CD4-positive, alpha-beta memory T cell (primary cell): ENCODE data around the gene HDAC2. TPM values are rescaled to one million over a fixed set of nuclear protein-coding genes. Genes with fewer than 3 reads are reported as not detected.

Experiments
- CTCF ChIA-PET: fragments of 350-600 bp; sonication (Branson Sonifier 250); formaldehyde crosslinking; loops from one replicate; lab custom pipeline; 2021; ENCODE audit warnings: inconsistent platforms; ENCODE audit not compliant: partially characterized antibody; lab: Charles Lee
- POLR2A ChIA-PET: fragments of 350-600 bp; sonication (Branson Sonifier 250); formaldehyde crosslinking; loops from one replicate; lab custom pipeline; 2021; ENCODE audit not compliant: partially characterized antibody; lab: Charles Lee
- DNase-seq, 5 donors: peaks; one replicate each; pipeline versions ENCODE4 v3.0.0 to v3.0.0-alpha.2; 2020 to 2022; ENCODE audit warnings: mixed read lengths in 1 of 5
- H3K27ac ChIP-seq: one replicate; pipeline ENCODE4 v1.7.0; 2013; ENCODE audit warnings: low read depth, low read length
- H3K27me3 ChIP-seq: 2 replicates; pipeline ENCODE4 v1.7.0; 2013; ENCODE audit warnings: mild to moderate bottlenecking, low read length, moderate library complexity; ENCODE audit not compliant: insufficient read depth
- H3K36me3 ChIP-seq: 2 replicates; pipeline ENCODE4 v1.7.0; 2013; ENCODE audit warnings: mild to moderate bottlenecking, low read length, moderate library complexity; ENCODE audit not compliant: insufficient read depth
- H3K4me1 ChIP-seq: 2 replicates; pipeline ENCODE4 v1.7.0; 2013; ENCODE audit warnings: mild to moderate bottlenecking, low read length, moderate library complexity; ENCODE audit not compliant: insufficient read depth
- H3K4me3 ChIP-seq, 2 donors: one replicate each; pipeline ENCODE4 v1.7.0; 2013; ENCODE audit warnings: low read length in 2 of 2, mild to moderate bottlenecking in 1 of 2
- H3K9me3 ChIP-seq, 2 donors: one replicate each; pipeline ENCODE4 v1.7.0; 2013; ENCODE audit warnings: low read length in 2 of 2, control low read depth in 1 of 2; ENCODE audit not compliant: control insufficient read depth in 1 of 2
- H3K27ac Mint-ChIP-seq, 7 donors: one replicate each; pipeline ENCODE4 v1.8.0; 2020 to 2021; ENCODE audit warnings: mixed read lengths in 7 of 7, mild to moderate bottlenecking in 6 of 7, inconsistent platforms in 3 of 7, moderate library complexity in 3 of 7
- H3K27me3 Mint-ChIP-seq, 2 donors: one replicate each; pipeline ENCODE4 v1.8.0; 2020 to 2021; ENCODE audit warnings: mixed read lengths in 2 of 2
- H3K36me3 Mint-ChIP-seq, 2 donors: one replicate each; pipeline ENCODE4 v1.8.0; 2020 to 2021; ENCODE audit warnings: mixed read lengths in 2 of 2, inconsistent platforms in 1 of 2, mild to moderate bottlenecking in 1 of 2
- H3K4me1 Mint-ChIP-seq, 4 donors: one replicate each; pipeline ENCODE4 v1.8.0; 2020 to 2021; ENCODE audit warnings: mixed read lengths in 4 of 4, mild to moderate bottlenecking in 1 of 4
- H3K4me3 Mint-ChIP-seq, 8 donors: one replicate each; pipeline ENCODE4 v1.8.0; 2020 to 2021; ENCODE audit warnings: mixed read lengths in 8 of 8, mild to moderate bottlenecking in 7 of 8, moderate library complexity in 6 of 8, inconsistent platforms in 3 of 8
- H3K9me3 Mint-ChIP-seq, 8 donors: one replicate each; pipeline ENCODE4 v1.8.0; 2020 to 2021; ENCODE audit warnings: mixed read lengths in 8 of 8, mild to moderate bottlenecking in 5 of 8, inconsistent platforms in 3 of 8, moderate library complexity in 1 of 8
- intact Hi-C: fragments of 100-400 bp; cut with micrococcal nuclease; formaldehyde crosslinking; loops from one replicate; pipeline ENCODE4 v1.15.1; 2023
- polyA plus RNA-seq, 2 donors: library from polyadenylated mRNA; unstranded; fragments of 300-500 nt; fragmentation: Illumina TruSeq; gene quantifications; one replicate each; pipeline ENCODE4 v1.2.3, GENCODE V29; 2021
- total RNA-seq, 2 experiments: library from RNA; stranded (reverse); gene quantifications; one replicate each; pipeline ENCODE4 v1.2.3, GENCODE V29; 2021

Gene HDAC2
- total and polyA plus RNA-seq, 4 experiments from 2014 or later, result 53.0 to 87.1 (median 64.0) TPM

GRCh38 chr6:113907102-113907815 is 63.7 kb downstream of the HDAC2 start:
- no peak overlapping the region for H3K4me3 ChIP-seq
- no peaks in the 10 kb centered on the region for H3K9me3 ChIP-seq
- CTCF ChIA-PET, result interaction anchor here (0.8 to 6.7 kb wide), 9 partner anchors 9 to 1728 kb away, joined by 3 to 71 read pairs (median 4); no protein-coding TSS in a partner anchor
- H3K27me3 Mint-ChIP-seq, result peaks cover 5 to 6% of the 10 kb centered on the region in 2 donors
- no peaks in the 10 kb centered on the region for H3K9me3 Mint-ChIP-seq
- H3K36me3 Mint-ChIP-seq, result no peaks in the 10 kb centered on the region
- no peak overlapping the region for H3K27ac ChIP-seq
- no peak overlapping the region for H3K27ac Mint-ChIP-seq
- no peaks in the 10 kb centered on the region for H3K36me3 ChIP-seq
- peaks cover 0 to 4% (median 3%) of the 10 kb centered on the region in 4 donors for H3K4me1 Mint-ChIP-seq
- H3K4me1 ChIP-seq, result no peaks in the 10 kb centered on the region
- no peak for DNase-seq
- POLR2A ChIA-PET, result no interaction called here
- H3K27me3 ChIP-seq, result no peaks in the 10 kb centered on the region
- intact Hi-C loops, result no loop called here
- H3K4me3 Mint-ChIP-seq, result no peak overlapping the region

DNA sequence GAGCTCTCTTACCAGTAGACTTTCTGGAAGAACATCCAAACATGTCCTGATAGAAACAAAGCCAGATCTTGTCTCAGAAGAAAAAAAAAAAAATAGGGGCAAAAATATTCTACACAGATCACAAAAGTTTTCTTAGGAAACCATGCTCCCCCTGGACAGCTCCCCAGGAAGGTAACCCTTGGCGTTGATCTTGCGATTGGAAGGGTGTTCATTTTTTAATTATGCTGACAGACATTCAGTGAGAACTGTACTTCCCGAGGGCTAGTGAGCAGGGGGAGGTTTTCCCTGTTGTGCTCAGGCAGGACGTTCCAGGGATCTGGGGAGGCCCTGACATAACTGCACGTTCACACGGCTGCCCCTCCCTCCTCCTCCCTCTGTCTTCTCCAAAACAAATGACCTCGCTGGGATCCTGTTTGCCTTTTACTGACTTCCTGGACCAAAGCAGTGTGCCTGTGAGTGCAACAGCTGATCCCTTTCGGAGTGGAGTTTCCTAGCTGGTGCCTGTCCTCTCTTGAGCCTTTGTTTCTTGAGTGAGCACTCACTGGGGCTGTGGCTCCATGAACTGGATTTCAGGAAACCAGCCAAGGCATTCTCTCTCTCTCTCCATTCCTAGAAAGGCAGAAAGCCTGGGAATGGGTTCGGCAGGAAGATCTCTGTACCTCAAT is 67.2 kb downstream of the HDAC2 start:
- intact Hi-C loops, result no loop called here
- CTCF ChIA-PET, result no interaction called here
- no peaks in the 10 kb centered on the region for H3K27me3 ChIP-seq

GRCh38 chr6:113901482-113901881 is 69.5 kb downstream of the HDAC2 start:
- no peaks in the 10 kb centered on the region for H3K27me3 ChIP-seq
- peaks cover 5 to 14% of the 10 kb centered on the region in 2 donors for H3K27me3 Mint-ChIP-seq
- no peak overlapping the region for H3K4me3 ChIP-seq
- no peak for DNase-seq
- no peak overlapping the region for H3K27ac ChIP-seq
- no peak overlapping the region for H3K4me3 Mint-ChIP-seq
- intact Hi-C loops, result no loop called here
- H3K9me3 ChIP-seq, result no peaks in the 10 kb centered on the region
- no peaks in the 10 kb centered on the region for H3K36me3 ChIP-seq
- H3K9me3 Mint-ChIP-seq, result no peaks in the 10 kb centered on the region
- H3K4me1 Mint-ChIP-seq, result no peaks in the 10 kb centered on the region
- ChIA-PET CTCF (interaction anchor here (1.4 to 6.5 kb wide), 2 partner anchors 6 to 13 kb away, joined by 3 to 57 read pairs; no protein-coding TSS in a partner anchor), POLR2A (no interaction called here)
- H3K4me1 ChIP-seq, result no peaks in the 10 kb centered on the region
- H3K27ac Mint-ChIP-seq, result no peak overlapping the region
- H3K36me3 Mint-ChIP-seq, result no peaks in the 10 kb centered on the region

More for the DNA sequence above, 67.2 kb downstream of the HDAC2 start:
- H3K27ac ChIP-seq, result no peak overlapping the region
- H3K4me1 ChIP-seq, result no peaks in the 10 kb centered on the region
- Mint-ChIP-seq H3K4me1 (peaks cover 0 to 2% (median under 1%) of the 10 kb centered on the region in 4 donors), H3K4me3 (no peak overlapping the region), H3K36me3 (no peaks in the 10 kb centered on the region), H3K27me3 (peaks cover 6 to 9% of the 10 kb centered on the region in 2 donors), H3K27ac (no peak overlapping the region), H3K9me3 (no peaks in the 10 kb centered on the region)
- DNase-seq, result no peak
- H3K9me3 ChIP-seq, result no peaks in the 10 kb centered on the region
- no peak overlapping the region for H3K4me3 ChIP-seq
- no peaks in the 10 kb centered on the region for H3K36me3 ChIP-seq
- POLR2A ChIA-PET, result no interaction called here

GRCh38 chr6:113894712-113895674 is 76.0 kb downstream of the HDAC2 start:
- peaks cover 3 to 20% of the 10 kb centered on the region in 2 donors for H3K27me3 Mint-ChIP-seq
- ChIA-PET CTCF (interaction anchor here (6.5 kb wide), 1 partner anchor 12 kb away, joined by 57 read pairs; no protein-coding TSS in a partner anchor), POLR2A (no interaction called here)
- no peak overlapping the region for H3K4me3 ChIP-seq
- no peak overlapping the region for H3K27ac ChIP-seq
- no peak overlapping the region for H3K27ac Mint-ChIP-seq
- no peaks in the 10 kb centered on the region for H3K36me3 Mint-ChIP-seq
- no peak overlapping the region for H3K4me3 Mint-ChIP-seq
- peaks cover 0 to 6% (median 1%) of the 10 kb centered on the region in 8 donors for H3K9me3 Mint-ChIP-seq
- DNase-seq, result no peak
- intact Hi-C loops, result no loop called here
- H3K4me1 ChIP-seq, result no peaks in the 10 kb centered on the region
- no peaks in the 10 kb centered on the region for H3K27me3 ChIP-seq
- no peaks in the 10 kb centered on the region for H3K9me3 ChIP-seq
- H3K4me1 Mint-ChIP-seq, result no peaks in the 10 kb centered on the region
- no peaks in the 10 kb centered on the region for H3K36me3 ChIP-seq

DNA sequence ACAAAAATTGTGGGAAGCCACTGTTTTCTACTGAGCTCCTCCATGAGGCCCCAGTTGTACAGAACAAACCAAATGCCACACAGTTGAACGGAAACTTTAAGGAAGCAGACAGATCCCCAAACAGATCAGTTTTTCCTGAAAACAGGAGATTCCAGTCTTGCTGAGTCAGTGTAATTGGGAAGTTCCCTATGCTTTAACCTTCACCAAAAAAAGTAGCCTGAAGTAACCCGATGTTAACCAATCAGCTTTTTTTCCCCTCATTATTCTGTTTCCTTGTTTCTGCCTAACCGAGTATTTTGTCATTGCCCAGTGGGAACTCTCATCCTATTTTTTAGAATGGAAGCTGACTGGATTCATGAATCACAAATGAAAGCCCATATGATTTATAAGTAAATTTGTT is 77.1 kb downstream of the HDAC2 start:
- Histone ChIP-seq H3K27me3 (no peaks in the 10 kb centered on the region), H3K27ac (no peak overlapping the region), H3K36me3 (no peaks in the 10 kb centered on the region), H3K4me3 (no peak overlapping the region), H3K4me1 (no peaks in the 10 kb centered on the region), H3K9me3 (no peaks in the 10 kb centered on the region)
- ChIA-PET POLR2A (no interaction called here), CTCF (no interaction called here)
- peaks cover 0 to 6% (median 1%) of the 10 kb centered on the region in 8 donors for H3K9me3 Mint-ChIP-seq
- H3K27ac Mint-ChIP-seq, result no peak overlapping the region
- H3K4me3 Mint-ChIP-seq, result no peak overlapping the region
- DNase-seq, result no peak
- peaks cover 3 to 16% of the 10 kb centered on the region in 2 donors for H3K27me3 Mint-ChIP-seq
- intact Hi-C loops, result no loop called here
- H3K36me3 Mint-ChIP-seq, result no peaks in the 10 kb centered on the region
- H3K4me1 Mint-ChIP-seq, result no peaks in the 10 kb centered on the region

GRCh38 chr6:113893451-113893850 is 77.5 kb downstream of the HDAC2 start:
- Histone ChIP-seq H3K27ac (no peak overlapping the region), H3K36me3 (no peaks in the 10 kb centered on the region), H3K4me3 (no peak overlapping the region), H3K9me3 (no peaks in the 10 kb centered on the region), H3K4me1 (no peaks in the 10 kb centered on the region), H3K27me3 (no peaks in the 10 kb centered on the region)
- Mint-ChIP-seq H3K27me3 (peaks cover 3 to 16% of the 10 kb centered on the region in 2 donors), H3K4me1 (no peaks in the 10 kb centered on the region), H3K4me3 (no peak overlapping the region), H3K27ac (no peak overlapping the region), H3K36me3 (no peaks in the 10 kb centered on the region), H3K9me3 (peaks cover 0 to 6% (median 1%) of the 10 kb centered on the region in 8 donors)
- intact Hi-C loops, result no loop called here
- ChIA-PET CTCF (no interaction called here), POLR2A (no interaction called here)
- DNase-seq, result no peak
